Mucosa of rectum (tissue), 2 donors: Measurements from ENCODE around the gene REC8.

Experiments used
- H3K27ac ChIP-seq, 2 donors: one replicate each; pipeline ENCODE4 v1.7.0; 2013; ENCODE audit warnings: inconsistent platforms in 2 of 2, low read depth in 2 of 2, low read length in 2 of 2
- H3K27me3 ChIP-seq, 2 donors: one replicate each; pipeline ENCODE4 v1.7.0; 2013; ENCODE audit warnings: low read length in 2 of 2; ENCODE audit not compliant: control insufficient read depth in 2 of 2, insufficient read depth in 2 of 2
- H3K36me3 ChIP-seq, 2 donors: one replicate each; pipeline ENCODE4 v1.7.0; 2013; ENCODE audit warnings: low read length in 2 of 2; ENCODE audit not compliant: control insufficient read depth in 2 of 2, insufficient read depth in 2 of 2
- H3K4me1 ChIP-seq, 2 donors: one replicate each; pipeline ENCODE4 v1.7.0; 2013; ENCODE audit warnings: low read length in 2 of 2, mild to moderate bottlenecking in 1 of 2; ENCODE audit not compliant: control insufficient read depth in 2 of 2, insufficient read depth in 2 of 2
- H3K4me3 ChIP-seq, 2 donors: one replicate each; pipeline ENCODE4 v1.7.0; 2013; ENCODE audit warnings: low read length in 2 of 2
- H3K9ac ChIP-seq, 2 donors: one replicate each; pipeline ENCODE4 v1.7.0; 2013; ENCODE audit warnings: low read length in 2 of 2, low read depth in 1 of 2, mild to moderate bottlenecking in 1 of 2
- H3K9me3 ChIP-seq, 2 donors: one replicate each; pipeline ENCODE4 v1.7.0; 2013; ENCODE audit warnings: low read length in 2 of 2; ENCODE audit not compliant: control insufficient read depth in 2 of 2
- donor health status: healthy.
- donor health status: Normal muscosa, but diverticular disease.

The REC8 gene

GRCh38 chr14:24138396-24139271 lies 33.2 kb upstream of the REC8 start:
- Histone ChIP-seq H3K9ac (no peak overlapping the region), H3K27ac (no peak overlapping the region), H3K9me3 (no peaks in the 10 kb centered on the region), H3K4me3 (no peak overlapping the region), H3K27me3 (no peaks in the 10 kb centered on the region), H3K4me1 (peaks cover 31 to 34% of the 10 kb centered on the region in 2 donors), H3K36me3 (peaks cover 28 to 32% of the 10 kb centered on the region in 2 donors)

- H3K36me3 ChIP-seq, result peaks cover 35 to 39% of the 10 kb centered on the region in 2 donors
These were observed 32.5 kb upstream of the REC8 start for GRCh38 chr14:24139272-24139934.

GRCh38 chr14:24141097-24141880 lies 30.6 kb upstream of the REC8 start, which contains the start of gene EMC9:
TSS of gene EMC9 (minus strand) at chr14:24141591. CDS start at chr14:24141304, 287 bp downstream.
- Histone ChIP-seq H3K27me3 (no peaks in the 10 kb centered on the region), H3K4me3 (peak within 1 kb of the TSS; percentile 79 to 93), H3K4me1 (peaks cover 40 to 42% of the 10 kb centered on the region in 2 donors), H3K9me3 (no peaks in the 10 kb centered on the region), H3K27ac (peak within 1 kb of the TSS; percentile 95 to 96), H3K9ac (peak within 1 kb of the TSS; percentile 81 to 96), H3K36me3 (peaks cover 36 to 42% of the 10 kb centered on the region in 2 donors)

More at GRCh38 chr14:24139272-24139934, 32.5 kb upstream of the REC8 start:
- Histone ChIP-seq H3K9me3 (no peaks in the 10 kb centered on the region), H3K4me1 (peaks cover 31 to 34% of the 10 kb centered on the region in 2 donors), H3K9ac (no peak overlapping the region), H3K27me3 (no peaks in the 10 kb centered on the region), H3K4me3 (peak overlapping the region in 1 of 2 donors; percentile 32), H3K27ac (no peak overlapping the region)

GRCh38 chr14:24143511-24143910 lies 28.4 kb upstream of the REC8 start:
- Histone ChIP-seq H3K9me3 (no peaks in the 10 kb centered on the region), H3K9ac (no peak overlapping the region), H3K27me3 (no peaks in the 10 kb centered on the region), H3K27ac (no peak overlapping the region), H3K36me3 (peaks cover 23 to 28% of the 10 kb centered on the region in 2 donors), H3K4me3 (no peak overlapping the region), H3K4me1 (peaks cover 38% of the 10 kb centered on the region in 2 donors)

- no peaks in the 10 kb centered on the region for H3K9me3 ChIP-seq
- H3K9ac ChIP-seq, result peak overlapping the region in 1 of 2 donors; percentile 32
- peaks cover 20 to 24% of the 10 kb centered on the region in 2 donors for H3K36me3 ChIP-seq
- H3K27ac ChIP-seq, result no peak overlapping the region
- peaks cover 38 to 40% of the 10 kb centered on the region in 2 donors for H3K4me1 ChIP-seq
- H3K27me3 ChIP-seq, result no peaks in the 10 kb centered on the region
- H3K4me3 ChIP-seq, result no peak overlapping the region
These were observed 27.4 kb upstream of the REC8 start for GRCh38 chr14:24144451-24144850.

GRCh38 chr14:24145219-24145618 lies 26.7 kb upstream of the REC8 start:
- Histone ChIP-seq H3K9ac (peak overlapping the region; percentile 68 to 93), H3K4me3 (peak overlapping the region; percentile 79 to 99), H3K9me3 (no peaks in the 10 kb centered on the region)

GRCh38 chr14:24145690-24146452 lies 26.0 kb upstream of the REC8 start:
- Histone ChIP-seq H3K9me3 (no peaks in the 10 kb centered on the region), H3K4me3 (peak overlapping the region; percentile 79 to 99), H3K4me1 (peaks cover 34 to 35% of the 10 kb centered on the region in 2 donors), H3K27me3 (no peaks in the 10 kb centered on the region), H3K36me3 (peaks cover 32 to 37% of the 10 kb centered on the region in 2 donors), H3K9ac (peak overlapping the region; percentile 68 to 93), H3K27ac (peak overlapping the region; percentile 94 to 97)

More at GRCh38 chr14:24145219-24145618, 26.7 kb upstream of the REC8 start:
- peaks cover 25 to 30% of the 10 kb centered on the region in 2 donors for H3K36me3 ChIP-seq
- H3K27me3 ChIP-seq, result no peaks in the 10 kb centered on the region
- H3K27ac ChIP-seq, result peak overlapping the region in 1 of 2 donors; percentile 97
- H3K4me1 ChIP-seq, result peaks cover 35 to 38% of the 10 kb centered on the region in 2 donors

- Histone ChIP-seq H3K36me3 (peaks cover 38 to 43% of the 10 kb centered on the region in 2 donors), H3K27me3 (no peaks in the 10 kb centered on the region), H3K9ac (peak within 1 kb of the TSS; percentile 82 to 93), H3K27ac (peak within 1 kb of the TSS; percentile 94 to 97), H3K4me3 (peak within 1 kb of the TSS; percentile 79 to 99), H3K9me3 (no peaks in the 10 kb centered on the region), H3K4me1 (peaks cover 34 to 35% of the 10 kb centered on the region in 2 donors)
These were observed 25.4 kb upstream of the REC8 start, which contains the start of gene PSME2 for GRCh38 chr14:24146453-24146977. TSS of gene PSME2 (minus strand) at chr14:24146610. CDS start at chr14:24146581, 29 bp downstream.
